Spinal cord (tissue), 10 donors: Measurements from ENCODE around the gene NRN1. TPM values are rescaled to one million over a fixed set of nuclear protein-coding genes. Genes with fewer than 3 reads are reported as not detected.

Experiments used
- DNase-seq, 6 donors: peaks; one replicate each; pipeline versions ENCODE4 v3.0.0 to v3.0.0-alpha.2; 2013 to 2015; ENCODE audit warnings: low spot score in 6 of 6, low read depth in 4 of 6
- H3K27ac ChIP-seq: one replicate; pipeline ENCODE4 v1.5.1; 2013; ENCODE audit warnings: low read depth, low read length, control low read depth
- H3K27me3 ChIP-seq: one replicate; pipeline ENCODE4 v1.6.1; 2013; ENCODE audit warnings: low read length; ENCODE audit not compliant: control insufficient read depth, insufficient read depth
- H3K36me3 ChIP-seq: one replicate; pipeline ENCODE4 v1.6.1; 2013; ENCODE audit warnings: low read length; ENCODE audit not compliant: control insufficient read depth, insufficient read depth
- H3K4me1 ChIP-seq: one replicate; pipeline ENCODE4 v1.6.1; 2013; ENCODE audit warnings: low read length; ENCODE audit not compliant: control insufficient read depth, insufficient read depth
- H3K4me3 ChIP-seq: one replicate; pipeline ENCODE4 v1.5.1; 2013; ENCODE audit warnings: low read depth, low read length, control low read depth
- H3K9me3 ChIP-seq: one replicate; pipeline ENCODE4 v1.6.1; 2013; ENCODE audit warnings: low read length; ENCODE audit not compliant: control insufficient read depth, insufficient read depth
- WGBS: methylation state at CpG from one replicate; pipeline ENCODE4 v1.1.5; 2013; ENCODE audit warnings: missing lambda C conversion rate; ENCODE audit not compliant: insufficient coverage; 5-methylcytosine and 5-hydroxymethylcytosine counted together
- polyA plus RNA-seq, 2 donors: library from polyadenylated mRNA; unstranded; fragments of 120-200 nt; gene quantifications; one replicate each; pipeline ENCODE4 v1.2.1, GENCODE V29; 2013; ENCODE audit not compliant: insufficient read length in 2 of 2
- total RNA-seq, 2 donors: library from RNA; depleted of rRNA in 1 of 2; stranded (reverse); fragments of 120-200 nt in 1 of 2; fragments of >200 nt in 1 of 2; gene quantifications; one replicate each; pipeline versions ENCODE4 v1.2.3 to v1.2.4, GENCODE V29; 2013 to 2014
- donor health status: healthy.

Gene NRN1
- total and polyA plus RNA-seq, 4 donors, result 27.4 to 100 (median 71.0) TPM

GRCh38 chr6:6002848-6003620, 3.7 kb downstream of the NRN1 start:
- Histone ChIP-seq H3K4me1 (peaks cover 58% of the 10 kb centered on the region), H3K27ac (no peak overlapping the region), H3K36me3 (peaks cover 10% of the 10 kb centered on the region), H3K27me3 (peaks cover 100% of the 10 kb centered on the region), H3K4me3 (peak overlapping the region; percentile 36), H3K9me3 (no peaks in the 10 kb centered on the region)
- DNase-seq, result peak in 3 of 6 donors; percentile 12 to 66 (median 58)
- 3% methylated on average over 47 of the region's 48 CpGs for WGBS

GRCh38 chr6:6002005-6002847, 4.5 kb downstream of the NRN1 start:
- peak in 3 of 6 donors; percentile 19 to 75 (median 61) for DNase-seq
- H3K4me3 ChIP-seq, result no peak overlapping the region
- peaks cover 10% of the 10 kb centered on the region for H3K36me3 ChIP-seq
- no peak overlapping the region for H3K27ac ChIP-seq
- H3K9me3 ChIP-seq, result no peaks in the 10 kb centered on the region
- WGBS, result 9% methylated on average over 50 of the region's 57 CpGs
- peaks cover 55% of the 10 kb centered on the region for H3K4me1 ChIP-seq
- peaks cover 100% of the 10 kb centered on the region for H3K27me3 ChIP-seq

DNA sequence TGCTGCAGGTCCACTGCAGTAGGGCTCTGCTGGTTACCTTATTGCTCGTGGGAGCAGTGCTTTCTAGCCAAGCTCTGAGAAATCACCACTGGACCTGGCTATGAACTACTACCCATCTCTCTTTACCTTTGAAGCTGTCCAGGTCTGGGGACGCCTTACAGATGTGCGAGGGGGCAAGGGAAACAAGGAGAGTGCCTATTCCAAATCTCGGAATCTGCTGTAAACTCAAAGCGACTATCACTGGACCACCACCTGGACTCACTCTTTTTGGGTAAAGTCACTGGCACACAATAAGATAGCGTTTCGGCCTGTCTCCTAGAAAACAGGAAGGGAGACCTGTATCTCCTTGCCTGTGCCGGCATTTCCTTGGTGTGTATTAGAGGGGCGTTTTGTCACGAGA, 5.3 kb downstream of the NRN1 start:
- DNase-seq, result peak in 2 of 6 donors; percentile 8 to 39
- Histone ChIP-seq H3K27ac (no peak overlapping the region), H3K27me3 (peaks cover 100% of the 10 kb centered on the region), H3K4me1 (peaks cover 55% of the 10 kb centered on the region), H3K36me3 (peaks cover 10% of the 10 kb centered on the region), H3K9me3 (no peaks in the 10 kb centered on the region), H3K4me3 (no peak overlapping the region)
- WGBS, result 49% methylated on average over 5 of the region's 10 CpGs

GRCh38 chr6:5999688-6000608, 6.8 kb downstream of the NRN1 start:
- H3K27ac ChIP-seq, result no peak overlapping the region
- peaks cover 10% of the 10 kb centered on the region for H3K36me3 ChIP-seq
- H3K27me3 ChIP-seq, result peaks cover 100% of the 10 kb centered on the region
- peaks cover 67% of the 10 kb centered on the region for H3K4me1 ChIP-seq
- H3K4me3 ChIP-seq, result no peak overlapping the region
- WGBS, result 14% methylated on average over 31 of the region's 34 CpGs
- DNase-seq, result no peak
- H3K9me3 ChIP-seq, result no peaks in the 10 kb centered on the region

GRCh38 chr6:5998711-5999687, 7.7 kb downstream of the NRN1 start:
- peak in 2 of 6 donors; percentile 81 to 87 for DNase-seq
- H3K4me3 ChIP-seq, result peak overlapping the region; percentile 19
- H3K4me1 ChIP-seq, result peaks cover 70% of the 10 kb centered on the region
- peaks cover 100% of the 10 kb centered on the region for H3K27me3 ChIP-seq
- under 1% methylated on average over 47 of the region's 60 CpGs for WGBS
- H3K9me3 ChIP-seq, result no peaks in the 10 kb centered on the region
- H3K27ac ChIP-seq, result no peak overlapping the region
- peaks cover 10% of the 10 kb centered on the region for H3K36me3 ChIP-seq

GRCh38 chr6:5998236-5998635, 8.5 kb downstream of the NRN1 start:
- WGBS, result no CpG with 5 or more reads among the region's 9 CpGs
- peaks cover 100% of the 10 kb centered on the region for H3K27me3 ChIP-seq

DNA sequence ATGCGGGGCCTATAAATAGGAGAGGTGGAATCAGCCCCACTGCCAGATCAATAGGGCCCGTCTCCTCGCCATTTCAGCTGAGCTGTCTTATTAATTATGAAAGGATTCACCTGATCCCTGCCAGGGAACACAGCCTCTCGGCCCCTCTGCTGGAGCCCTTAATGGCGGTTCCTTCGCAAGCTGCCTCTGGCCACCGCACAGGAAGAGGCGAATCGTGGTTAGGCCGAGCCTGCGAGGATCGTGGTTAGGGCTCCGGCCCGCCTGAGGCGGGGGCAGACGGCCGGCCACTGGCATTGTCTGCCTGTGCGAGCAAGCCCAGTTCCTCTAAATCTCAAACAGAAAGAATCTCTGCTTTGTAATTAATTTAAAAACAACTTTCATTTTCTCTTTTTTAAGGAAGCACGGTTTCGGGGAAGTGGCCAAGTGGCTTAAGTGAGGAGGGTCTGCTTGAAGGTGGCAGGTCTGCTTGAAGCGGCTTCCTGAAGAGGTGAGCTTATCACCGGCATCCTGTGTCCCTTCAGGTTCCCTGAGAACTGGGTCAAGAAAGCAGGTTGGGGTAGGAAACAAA, 9.2 kb downstream of the NRN1 start:
- WGBS, result 6% methylated on average over 17 of the region's 22 CpGs
- H3K27ac ChIP-seq, result no peak overlapping the region
- DNase-seq, result peak in 3 of 6 donors; percentile 29 to 61 (median 60)
- peaks cover 55% of the 10 kb centered on the region for H3K4me1 ChIP-seq
- H3K36me3 ChIP-seq, result peaks cover 10% of the 10 kb centered on the region
- H3K27me3 ChIP-seq, result peaks cover 97% of the 10 kb centered on the region
- H3K4me3 ChIP-seq, result no peak overlapping the region
- no peaks in the 10 kb centered on the region for H3K9me3 ChIP-seq

More at GRCh38 chr6:5998236-5998635, 8.5 kb downstream of the NRN1 start:
- H3K9me3 ChIP-seq, result no peaks in the 10 kb centered on the region
- H3K27ac ChIP-seq, result no peak overlapping the region
- H3K4me1 ChIP-seq, result peaks cover 62% of the 10 kb centered on the region
- H3K4me3 ChIP-seq, result no peak overlapping the region
- peak in 3 of 6 donors; percentile 22 to 65 (median 61) for DNase-seq
- peaks cover 10% of the 10 kb centered on the region for H3K36me3 ChIP-seq

GRCh38 chr6:5996714-5997419, 9.9 kb downstream of the NRN1 start:
- under 1% methylated on average over 29 of the region's 48 CpGs for WGBS
- DNase-seq, result peak in 2 of 6 donors; percentile 91 to 94
- peaks cover 49% of the 10 kb centered on the region for H3K4me1 ChIP-seq
- no peaks in the 10 kb centered on the region for H3K9me3 ChIP-seq
- peak overlapping the region; percentile 45 for H3K4me3 ChIP-seq
- H3K36me3 ChIP-seq, result peaks cover 8% of the 10 kb centered on the region
- no peak overlapping the region for H3K27ac ChIP-seq
- peaks cover 91% of the 10 kb centered on the region for H3K27me3 ChIP-seq
